H9 (cell line): ENCODE results near the gene PPFIA2. TPM values are rescaled to one million over a fixed set of nuclear protein-coding genes. Genes with fewer than 3 reads are reported as not detected.

Experiments used
- DNase-seq: peaks from one replicate; pipeline ENCODE4 v3.0.0-alpha.2; 2017
- H2AFZ ChIP-seq: one replicate; pipeline ENCODE4 v1.6.1; 2013; ENCODE audit warnings: mild to moderate bottlenecking, low read length, control low read depth, moderate library complexity
- H2AK5ac ChIP-seq: 2 replicates; pipeline ENCODE4 v1.6.1; 2013; ENCODE audit warnings: low read length, control low read depth, mixed read lengths; ENCODE audit not compliant: insufficient read length
- H2BK120ac ChIP-seq: one replicate; pipeline ENCODE4 v1.6.1; 2013; ENCODE audit warnings: low read depth, mild to moderate bottlenecking, low read length, control low read depth, inconsistent platforms; ENCODE audit not compliant: poor library complexity, severe bottlenecking
- H2BK12ac ChIP-seq: 2 replicates; pipeline ENCODE4 v1.6.1; 2013; ENCODE audit warnings: low read length, control low read depth, mixed read lengths, low read depth; ENCODE audit not compliant: insufficient read length
- H2BK15ac ChIP-seq: 2 replicates; pipeline ENCODE4 v1.6.1; 2013; ENCODE audit warnings: low read depth, low read length, control low read depth
- H2BK20ac ChIP-seq: one replicate; pipeline ENCODE4 v1.6.1; 2013; ENCODE audit warnings: low read depth, mild to moderate bottlenecking, low read length, control low read depth, inconsistent platforms; ENCODE audit not compliant: poor library complexity, severe bottlenecking
- H2BK5ac ChIP-seq: 2 replicates; pipeline ENCODE4 v1.6.1; 2013; ENCODE audit warnings: low read length, control low read depth, mixed read lengths; ENCODE audit not compliant: insufficient read length
- H3K14ac ChIP-seq: 2 replicates; pipeline ENCODE4 v1.6.1; 2013; ENCODE audit warnings: low read length, control low read depth; ENCODE audit not compliant: insufficient read depth
- H3K18ac ChIP-seq: 2 replicates; pipeline ENCODE4 v1.6.1; 2013; ENCODE audit warnings: low read depth, mild to moderate bottlenecking, mixed read lengths, low read length, control low read depth; ENCODE audit not compliant: insufficient read length
- H3K23ac ChIP-seq: 2 replicates; pipeline ENCODE4 v1.6.1; 2013; ENCODE audit warnings: low read length, control low read depth, mixed read lengths, low read depth; ENCODE audit not compliant: insufficient read length
- H3K23me2 ChIP-seq: 2 replicates; pipeline ENCODE4 v1.6.1; 2013; ENCODE audit warnings: low read depth, mild to moderate bottlenecking, mixed read lengths, low read length, control low read depth; ENCODE audit not compliant: insufficient read length, poor library complexity, severe bottlenecking
- H3K27ac ChIP-seq: 2 replicates; pipeline ENCODE4 v1.5.1; 2013; ENCODE audit warnings: low read length, control low read depth, mixed read lengths, low read depth; ENCODE audit not compliant: insufficient read length
- H3K27me3 ChIP-seq: 2 replicates; pipeline ENCODE4 v1.6.1; 2013; ENCODE audit warnings: low read length, control low read depth, inconsistent platforms; ENCODE audit not compliant: insufficient read depth
- H3K4ac ChIP-seq: 2 replicates; pipeline ENCODE4 v1.6.1; 2013; ENCODE audit warnings: low read depth, mild to moderate bottlenecking, control low read depth, inconsistent platforms, low read length, moderate library complexity
- H3K4me1 ChIP-seq: 2 replicates; pipeline ENCODE4 v1.6.1; 2013; ENCODE audit warnings: low read length, control low read depth, inconsistent platforms; ENCODE audit not compliant: insufficient read depth
- H3K4me2 ChIP-seq: 2 replicates; pipeline ENCODE4 v1.6.1; 2013; ENCODE audit warnings: low read length, control low read depth, mixed read lengths; ENCODE audit not compliant: insufficient read length, insufficient read depth
- H3K56ac ChIP-seq: 2 replicates; pipeline ENCODE4 v1.6.1; 2013; ENCODE audit warnings: low read depth, mild to moderate bottlenecking, mixed read lengths, low read length, control low read depth; ENCODE audit not compliant: insufficient read length
- H3K79me1 ChIP-seq: 2 replicates; pipeline ENCODE4 v1.6.1; 2013; ENCODE audit warnings: low read depth, mild to moderate bottlenecking, moderate library complexity, low read length, control low read depth, inconsistent platforms; ENCODE audit not compliant: insufficient read depth, poor library complexity, severe bottlenecking
- H3K79me2 ChIP-seq: 2 replicates; pipeline ENCODE4 v1.6.1; 2013; ENCODE audit warnings: low read length, control low read depth, inconsistent platforms; ENCODE audit not compliant: insufficient read depth
- H3K9ac ChIP-seq: 2 replicates; pipeline ENCODE4 v1.6.1; 2013; ENCODE audit warnings: low read length, control low read depth, mixed read lengths; ENCODE audit not compliant: insufficient read length; ENCODE audit errors: extremely low read depth
- H3K9me3 ChIP-seq: one replicate; pipeline ENCODE4 v1.6.1; 2013; ENCODE audit warnings: low read depth, low read length, inconsistent platforms; ENCODE audit not compliant: control insufficient read depth
- H3T11ph ChIP-seq: one replicate; pipeline ENCODE4 v1.6.1; 2013; ENCODE audit warnings: mild to moderate bottlenecking, low read length, control low read depth, inconsistent platforms
- H4K20me1 ChIP-seq: one replicate; pipeline ENCODE4 v1.6.1; 2013; ENCODE audit not compliant: control insufficient read depth, insufficient read length, insufficient read depth
- H4K5ac ChIP-seq: 2 replicates; pipeline ENCODE4 v1.6.1; 2013; ENCODE audit warnings: low read depth, mild to moderate bottlenecking, mixed read lengths, low read length, control low read depth; ENCODE audit not compliant: insufficient read length
- H4K8ac ChIP-seq: replicated peaks from 2 replicates; pipeline ENCODE4 v1.6.1; 2013; ENCODE audit warnings: low read length, control low read depth, mixed read lengths, low read depth; ENCODE audit not compliant: insufficient read length
- H4K91ac ChIP-seq: 2 replicates; pipeline ENCODE4 v1.6.1; 2013; ENCODE audit warnings: low read depth, mild to moderate bottlenecking, moderate library complexity, mixed read lengths, low read length, control low read depth; ENCODE audit not compliant: insufficient read length
- H3K27ac Mint-ChIP-seq, 3 experiments: 2 replicates in 2 of 3; 3 replicates in 1 of 3; pipeline ENCODE4 v1.8.0; 2020 to 2021; ENCODE audit warnings: mixed read lengths in 3 of 3, mild to moderate bottlenecking in 1 of 3, moderate library complexity in 1 of 3
- H3K27me3 Mint-ChIP-seq: 2 replicates; pipeline ENCODE4 v1.8.0; 2021; ENCODE audit warnings: low read depth, mild to moderate bottlenecking, moderate library complexity, mixed read lengths
- H3K36me3 Mint-ChIP-seq, 3 experiments: 2 replicates in 2 of 3; 3 replicates in 1 of 3; pipeline ENCODE4 v1.8.0; 2020 to 2021; ENCODE audit warnings: low read depth in 3 of 3, mixed read lengths in 3 of 3; ENCODE audit not compliant: insufficient read depth in 1 of 3
- H3K4me1 Mint-ChIP-seq, 2 experiments: 2 replicates each; pipeline ENCODE4 v1.8.0; 2020; ENCODE audit warnings: mixed read lengths in 2 of 2
- H3K4me3 Mint-ChIP-seq, 2 experiments: 2 replicates in 1 of 2; 3 replicates in 1 of 2; pipeline ENCODE4 v1.8.0; 2020 to 2021; ENCODE audit warnings: mild to moderate bottlenecking in 2 of 2, mixed read lengths in 2 of 2, moderate library complexity in 1 of 2
- H3K9me3 Mint-ChIP-seq, 2 experiments: 2 replicates in 1 of 2; 3 replicates in 1 of 2; pipeline ENCODE4 v1.8.0; 2020; ENCODE audit warnings: mild to moderate bottlenecking in 2 of 2, mixed read lengths in 2 of 2, moderate library complexity in 1 of 2
- WGBS: extraction: QIAGEN DNeasy Blood & Tissue Kit; methylation state at CpG from one replicate; pipeline ENCODE4 v1.1.7; 2013; ENCODE audit warnings: missing lambda C conversion rate, low lambda C conversion rate, mixed read lengths; ENCODE audit not compliant: insufficient read length; ENCODE audit errors: extremely low coverage; 5-methylcytosine and 5-hydroxymethylcytosine counted together
- total RNA-seq: library from RNA; stranded (reverse); gene quantifications from 2 replicates; pipeline ENCODE4 v1.2.1, GENCODE V29; 2021
- TF ChIP-seq, protein P1 (sequence below): fragments of 200-600 bp; sonication (generic); conservative IDR thresholded peaks from 3 replicates; pipeline ENCODE4 v1.8.0; 2021; ENCODE audit warnings: antibody characterized with exemption, mild to moderate bottlenecking

The PPFIA2 gene
- total RNA-seq, 1 experiment from 2014 or later = 1.3 TPM

GRCh38 chr12:81340910-81341309, 418.2 kb downstream of the PPFIA2 start:
- no peaks in the 10 kb centered on the region for H3K36me3 Mint-ChIP-seq
- TF ChIP-seq, protein P1, sequence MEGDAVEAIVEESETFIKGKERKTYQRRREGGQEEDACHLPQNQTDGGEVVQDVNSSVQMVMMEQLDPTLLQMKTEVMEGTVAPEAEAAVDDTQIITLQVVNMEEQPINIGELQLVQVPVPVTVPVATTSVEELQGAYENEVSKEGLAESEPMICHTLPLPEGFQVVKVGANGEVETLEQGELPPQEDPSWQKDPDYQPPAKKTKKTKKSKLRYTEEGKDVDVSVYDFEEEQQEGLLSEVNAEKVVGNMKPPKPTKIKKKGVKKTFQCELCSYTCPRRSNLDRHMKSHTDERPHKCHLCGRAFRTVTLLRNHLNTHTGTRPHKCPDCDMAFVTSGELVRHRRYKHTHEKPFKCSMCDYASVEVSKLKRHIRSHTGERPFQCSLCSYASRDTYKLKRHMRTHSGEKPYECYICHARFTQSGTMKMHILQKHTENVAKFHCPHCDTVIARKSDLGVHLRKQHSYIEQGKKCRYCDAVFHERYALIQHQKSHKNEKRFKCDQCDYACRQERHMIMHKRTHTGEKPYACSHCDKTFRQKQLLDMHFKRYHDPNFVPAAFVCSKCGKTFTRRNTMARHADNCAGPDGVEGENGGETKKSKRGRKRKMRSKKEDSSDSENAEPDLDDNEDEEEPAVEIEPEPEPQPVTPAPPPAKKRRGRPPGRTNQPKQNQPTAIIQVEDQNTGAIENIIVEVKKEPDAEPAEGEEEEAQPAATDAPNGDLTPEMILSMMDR = no peak
- H2BK12ac ChIP-seq = no peak overlapping the region
- no peak overlapping the region for H4K5ac ChIP-seq
- no peak overlapping the region for H3K14ac ChIP-seq
- H2BK20ac ChIP-seq = no peak overlapping the region
- no peak overlapping the region for H3K27ac Mint-ChIP-seq
- no peaks in the 10 kb centered on the region for H3K9me3 ChIP-seq
- DNase-seq = no peak
- H3K27me3 Mint-ChIP-seq = no peaks in the 10 kb centered on the region; the same call in 1 of the 2 replicates
- no peak overlapping the region for H2BK15ac ChIP-seq
- no peak overlapping the region for H3K4ac ChIP-seq
- H3K23me2 ChIP-seq = no peaks in the 10 kb centered on the region
- no peaks in the 10 kb centered on the region for H4K20me1 ChIP-seq
- H3K27me3 ChIP-seq = no peaks in the 10 kb centered on the region
- no peak overlapping the region for H2AFZ ChIP-seq
- no peak overlapping the region for H4K8ac ChIP-seq
- no peak overlapping the region for H3K27ac ChIP-seq
- H3K4me1 Mint-ChIP-seq = no peaks in the 10 kb centered on the region
- no peaks in the 10 kb centered on the region for H3K4me1 ChIP-seq
- no peak overlapping the region for H3K9ac ChIP-seq
- no peak overlapping the region for H2BK120ac ChIP-seq
- no CpG with 5 or more reads among the region's 5 CpGs for WGBS
- H3K4me3 Mint-ChIP-seq = no peak overlapping the region
- H2BK5ac ChIP-seq = no peak overlapping the region
- no peaks in the 10 kb centered on the region for H3K9me3 Mint-ChIP-seq
- no peak overlapping the region for H4K91ac ChIP-seq
- no peaks in the 10 kb centered on the region for H3K79me1 ChIP-seq
- H3T11ph ChIP-seq = no peak overlapping the region
- no peak overlapping the region for H3K4me2 ChIP-seq
- H3K18ac ChIP-seq = no peak overlapping the region
- no peak overlapping the region for H3K23ac ChIP-seq
- no peaks in the 10 kb centered on the region for H3K79me2 ChIP-seq
- no peak overlapping the region for H3K56ac ChIP-seq
- no peak overlapping the region for H2AK5ac ChIP-seq
